Kidney epithelial cell (primary cell): ENCODE measurements around the gene GABRP. TPM values are rescaled to one million over a fixed set of nuclear protein-coding genes. Genes with fewer than 3 reads are reported as not detected.
A peak's percentile ranks its signal among the peaks of the same experiment; 100 is the strongest.

Experiments
- DNase-seq: peaks from one replicate; pipeline ENCODE4 v3.0.0-alpha.2; 2010; ENCODE audit warnings: low read depth
- H3K27me3 ChIP-seq: 2 replicates; pipeline ENCODE4 v1.6.0; 2011; ENCODE audit warnings: low read length; ENCODE audit not compliant: control insufficient read depth, insufficient read depth
- H3K36me3 ChIP-seq: 2 replicates; pipeline ENCODE4 v1.5.1; 2011; ENCODE audit warnings: low read length; ENCODE audit not compliant: control insufficient read depth, insufficient read depth
- H3K4me3 ChIP-seq: 2 replicates; pipeline ENCODE4 v1.5.1; 2011; ENCODE audit warnings: low read depth, mild to moderate bottlenecking, control low read depth, low read length
- total RNA-seq: library from RNA; depleted of rRNA; stranded (reverse); fragments of >200 nt; gene quantifications from 2 replicates; pipeline ENCODE4 v1.2.3, GENCODE V29; 2015
- TF ChIP-seq, protein P1 (sequence below): IDR thresholded peaks from 2 replicates; pipeline ENCODE4 v1.5.1; 2011; ENCODE audit warnings: mild to moderate bottlenecking, moderate library complexity, low read length, control low read depth, inconsistent platforms; ENCODE audit not compliant: insufficient read depth, poor library complexity, severe bottlenecking

The GABRP gene
- total RNA-seq, 1 donor from 2014 or later: 0.50 TPM

DNA sequence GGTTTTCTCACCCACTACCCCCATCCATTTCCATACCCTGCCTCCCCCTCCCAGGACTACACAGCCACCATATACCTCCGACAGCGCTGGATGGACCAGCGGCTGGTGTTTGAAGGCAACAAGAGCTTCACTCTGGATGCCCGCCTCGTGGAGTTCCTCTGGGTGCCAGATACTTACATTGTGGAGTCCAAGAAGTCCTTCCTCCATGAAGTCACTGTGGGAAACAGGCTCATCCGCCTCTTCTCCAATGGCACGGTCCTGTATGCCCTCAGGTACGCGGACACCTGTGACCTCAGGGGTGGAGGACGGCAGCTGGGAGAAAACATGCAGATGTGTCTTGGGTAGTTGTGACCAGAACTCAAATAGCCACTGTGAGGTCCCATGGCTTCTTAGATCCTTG is 11.6 kb downstream of the GABRP start:
- Histone ChIP-seq H3K36me3 (no peaks in the 10 kb centered on the region), H3K27me3 (no peaks in the 10 kb centered on the region), H3K4me3 (no peak overlapping the region)
- no peak for DNase-seq
- TF ChIP-seq, protein P1, sequence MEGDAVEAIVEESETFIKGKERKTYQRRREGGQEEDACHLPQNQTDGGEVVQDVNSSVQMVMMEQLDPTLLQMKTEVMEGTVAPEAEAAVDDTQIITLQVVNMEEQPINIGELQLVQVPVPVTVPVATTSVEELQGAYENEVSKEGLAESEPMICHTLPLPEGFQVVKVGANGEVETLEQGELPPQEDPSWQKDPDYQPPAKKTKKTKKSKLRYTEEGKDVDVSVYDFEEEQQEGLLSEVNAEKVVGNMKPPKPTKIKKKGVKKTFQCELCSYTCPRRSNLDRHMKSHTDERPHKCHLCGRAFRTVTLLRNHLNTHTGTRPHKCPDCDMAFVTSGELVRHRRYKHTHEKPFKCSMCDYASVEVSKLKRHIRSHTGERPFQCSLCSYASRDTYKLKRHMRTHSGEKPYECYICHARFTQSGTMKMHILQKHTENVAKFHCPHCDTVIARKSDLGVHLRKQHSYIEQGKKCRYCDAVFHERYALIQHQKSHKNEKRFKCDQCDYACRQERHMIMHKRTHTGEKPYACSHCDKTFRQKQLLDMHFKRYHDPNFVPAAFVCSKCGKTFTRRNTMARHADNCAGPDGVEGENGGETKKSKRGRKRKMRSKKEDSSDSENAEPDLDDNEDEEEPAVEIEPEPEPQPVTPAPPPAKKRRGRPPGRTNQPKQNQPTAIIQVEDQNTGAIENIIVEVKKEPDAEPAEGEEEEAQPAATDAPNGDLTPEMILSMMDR: no peak

DNA sequence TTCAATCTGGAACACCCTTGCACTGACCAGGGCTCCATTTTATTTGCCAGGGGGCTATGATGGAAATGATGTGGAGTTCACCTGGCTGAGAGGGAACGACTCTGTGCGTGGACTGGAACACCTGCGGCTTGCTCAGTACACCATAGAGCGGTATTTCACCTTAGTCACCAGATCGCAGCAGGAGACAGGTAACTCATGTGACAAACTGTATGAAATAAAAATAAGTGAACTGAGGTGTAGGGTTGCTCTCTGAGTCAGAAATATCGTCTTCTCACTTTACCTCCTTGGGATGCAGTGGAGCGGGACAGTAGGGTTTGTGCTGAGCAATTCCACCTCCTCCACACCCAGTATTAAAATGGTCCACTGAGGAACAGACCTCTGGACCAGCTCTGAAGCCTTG is 22.1 kb downstream of the GABRP start:
- Histone ChIP-seq H3K27me3 (no peaks in the 10 kb centered on the region), H3K36me3 (no peaks in the 10 kb centered on the region), H3K4me3 (no peak overlapping the region)
- no peak for DNase-seq
- TF ChIP-seq, protein P1: no peak

DNA sequence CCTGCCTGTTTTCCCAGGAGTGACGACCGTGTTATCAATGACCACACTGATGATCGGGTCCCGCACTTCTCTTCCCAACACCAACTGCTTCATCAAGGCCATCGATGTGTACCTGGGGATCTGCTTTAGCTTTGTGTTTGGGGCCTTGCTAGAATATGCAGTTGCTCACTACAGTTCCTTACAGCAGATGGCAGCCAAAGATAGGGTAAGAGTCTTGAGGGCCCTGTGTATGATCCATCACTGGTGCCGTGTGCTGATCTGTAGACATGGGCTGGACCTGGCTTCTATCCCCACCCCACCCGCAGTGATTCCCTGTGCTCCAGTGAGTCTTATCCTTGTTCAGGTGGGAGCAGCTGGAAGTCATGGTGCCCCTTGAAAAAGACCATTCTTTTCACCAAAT is 26.0 kb downstream of the GABRP start:
- Histone ChIP-seq H3K4me3 (no peak overlapping the region), H3K27me3 (no peaks in the 10 kb centered on the region), H3K36me3 (no peaks in the 10 kb centered on the region)
- DNase-seq: no peak
- TF ChIP-seq, protein P1: peak; percentile 40

DNA sequence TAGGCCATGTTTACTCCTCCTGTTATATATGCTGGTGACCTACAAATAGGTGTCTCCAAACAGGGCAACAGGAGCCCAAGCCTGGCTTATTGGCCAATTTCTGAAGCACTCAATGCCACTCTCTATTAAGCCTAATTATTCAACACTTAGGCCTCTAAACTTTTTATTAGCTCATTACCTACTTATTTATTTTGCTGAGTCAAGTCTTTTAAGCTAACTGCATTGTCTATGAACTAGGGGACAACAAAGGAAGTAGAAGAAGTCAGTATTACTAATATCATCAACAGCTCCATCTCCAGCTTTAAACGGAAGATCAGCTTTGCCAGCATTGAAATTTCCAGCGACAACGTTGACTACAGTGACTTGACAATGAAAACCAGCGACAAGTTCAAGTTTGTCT is 28.2 kb downstream of the GABRP start:
- DNase-seq: no peak
- Histone ChIP-seq H3K27me3 (no peaks in the 10 kb centered on the region), H3K36me3 (no peaks in the 10 kb centered on the region), H3K4me3 (no peak overlapping the region)
- TF ChIP-seq, protein P1: no peak

DNA sequence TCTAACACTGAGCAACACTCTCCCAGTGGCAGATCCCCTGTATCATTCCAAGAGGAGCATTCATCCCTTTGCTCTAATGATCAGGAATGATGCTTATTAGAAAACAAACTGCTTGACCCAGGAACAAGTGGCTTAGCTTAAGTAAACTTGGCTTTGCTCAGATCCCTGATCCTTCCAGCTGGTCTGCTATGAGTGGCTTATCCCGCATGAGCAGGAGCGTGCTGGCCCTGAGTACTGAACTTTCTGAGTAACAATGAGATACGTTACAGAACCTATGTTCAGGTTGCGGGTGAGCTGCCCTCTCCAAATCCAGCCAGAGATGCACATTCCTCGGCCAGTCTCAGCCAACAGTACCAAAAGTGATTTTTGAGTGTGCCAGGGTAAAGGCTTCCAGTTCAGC is 29.7 kb downstream of the GABRP start:
- H3K36me3 ChIP-seq: no peaks in the 10 kb centered on the region
- TF ChIP-seq, protein P1: no peak
- no peaks in the 10 kb centered on the region for H3K27me3 ChIP-seq
- no peak for DNase-seq
- H3K4me3 ChIP-seq: no peak overlapping the region

DNA sequence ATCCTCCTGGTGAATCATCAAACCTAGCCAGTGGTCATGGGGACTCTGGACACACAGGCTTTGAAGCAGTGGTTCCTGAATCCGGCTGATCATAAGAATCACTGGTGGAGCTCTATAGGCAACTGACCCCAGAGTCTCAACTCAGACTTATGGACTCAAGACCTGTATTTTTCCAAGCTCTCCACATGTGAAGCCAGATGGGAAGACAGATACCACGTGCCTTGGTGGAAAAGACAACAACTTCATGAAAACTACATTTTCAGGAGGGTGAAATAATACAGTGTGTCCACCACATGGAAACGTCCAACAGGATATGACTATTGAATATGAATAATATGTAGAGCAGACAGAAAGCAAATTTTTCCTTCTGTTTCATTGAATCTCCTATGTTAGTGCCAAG is 33.7 kb downstream of the GABRP start:
- TF ChIP-seq, protein P1: no peak
- Histone ChIP-seq H3K27me3 (no peaks in the 10 kb centered on the region), H3K4me3 (no peak overlapping the region), H3K36me3 (no peaks in the 10 kb centered on the region)
- DNase-seq: no peak
